WI38 (cell line): ENCODE data around the gene KRTAP29-1.

Source experiments
- H3K4me3 ChIP-seq: 2 replicates; pipeline ENCODE4 v1.5.1; 2011; ENCODE audit warnings: low read depth, mild to moderate bottlenecking, control low read depth, low read length
- CTCF ChIP-seq: IDR thresholded peaks from 2 replicates; pipeline ENCODE4 v1.5.1; 2012; ENCODE audit warnings: low read depth, mild to moderate bottlenecking, control low read depth, low read length

Gene KRTAP29-1

GRCh38 chr17:41340934-41341861 is 38.5 kb upstream of the KRTAP29-1 start:
- no peak for TF ChIP-seq CTCF
- H3K4me3 ChIP-seq: no peak overlapping the region

GRCh38 chr17:41340494-41340893 is 37.8 kb upstream of the KRTAP29-1 start:
- no peak for TF ChIP-seq CTCF
- H3K4me3 ChIP-seq: no peak overlapping the region

- no peak for TF ChIP-seq CTCF
- no peak overlapping the region for H3K4me3 ChIP-seq
Measured at GRCh38 chr17:41339571-41340172, 37.0 kb upstream of the KRTAP29-1 start.

GRCh38 chr17:41338961-41339485 is 36.4 kb upstream of the KRTAP29-1 start:
- TF ChIP-seq CTCF: no peak
- H3K4me3 ChIP-seq: no peak overlapping the region

- no peak overlapping the region for H3K4me3 ChIP-seq
- no peak for TF ChIP-seq CTCF
Measured at GRCh38 chr17:41335747-41336146, 33.1 kb upstream of the KRTAP29-1 start.

GRCh38 chr17:41334385-41335305 is 32.0 kb upstream of the KRTAP29-1 start:
- no peak overlapping the region for H3K4me3 ChIP-seq
- TF ChIP-seq CTCF: no peak
